ENCODE measurements around the gene LMX1B. TPM values are rescaled to one million over a fixed set of nuclear protein-coding genes. Genes with fewer than 3 reads are reported as not detected.

The LMX1B gene
- polyA plus RNA-seq, 1 of the 3 experiments (the other 2 are of a cell fraction): not detected

- Histone ChIP-seq H3K4me2 (no peak overlapping the region), H2AFZ (ENCODE audit: low read depth) (no peak overlapping the region), H3K79me2 (ENCODE audit: insufficient read depth) (no peaks in the 10 kb centered on the region), H3K36me3 (replicated peaks in 1 of 2; ENCODE audit: control insufficient read depth in 1 of 2, insufficient read depth in 2 of 2, low read length in 1 of 2) (no peaks in the 10 kb centered on the region), H3K9me3 (no peaks in the 10 kb centered on the region), H3K27me3 (ENCODE audit: insufficient read depth) (peaks cover 28% of the 10 kb centered on the region), H4K20me1 (ENCODE audit: insufficient read depth) (no peaks in the 10 kb centered on the region), H3K27ac (ENCODE audit: low read depth in 2 of 2, low read length in 1 of 2) (no peak overlapping the region), H3K9ac (no peak overlapping the region), H3K4me3 (ENCODE audit: low read depth in 2 of 2, low read length in 1 of 2) (no peak overlapping the region), H3K4me1 (ENCODE audit: control insufficient read depth in 1 of 2, insufficient read depth in 2 of 2, low read depth in 1 of 2, low read length in 1 of 2) (peaks cover 0 to 26% of the 10 kb centered on the region in 2 experiments; a peak in 1 of 4 replicates), H3K9me2 (no peaks in the 10 kb centered on the region), H3F3A (replicated peaks; ENCODE audit: insufficient read depth) (no peaks in the 10 kb centered on the region)
- WGBS (ENCODE audit: low lambda C conversion rate): 28% methylated on average over 15 of the region's 20 CpGs
- CTCF ChIA-PET: interaction anchor here (0.7 to 4.9 kb wide), 9 partner anchors 9 to 171 kb away, joined by 3 to 29 read pairs (median 5); no protein-coding TSS in a partner anchor
- DNase-seq: peak; percentile 70
- POLR2A ChIA-PET: no interaction called here
- TF ChIP-seq REST (IDR thresholded peaks at IDR 0.05; ENCODE audit: low read depth, low read length) (no peak), GATA2 (CRISPR knock-in tag; IDR thresholded peaks at IDR 0.05) (peak; percentile 25; the same call in 1 of the 2 replicates)
Observed at GRCh38 chr9:126671381-126671831, 57.7 kb downstream of the LMX1B start.

- POLR2A ChIA-PET: interaction anchor here (1.1 kb wide), 1 partner anchor 34 kb away, joined by 3 read pairs; no protein-coding TSS in a partner anchor
- Histone ChIP-seq H3K9ac (no peak overlapping the region), H3K4me3 (ENCODE audit: low read depth in 2 of 2, low read length in 1 of 2) (no peak overlapping the region), H3K79me2 (ENCODE audit: insufficient read depth) (no peaks in the 10 kb centered on the region), H2AFZ (ENCODE audit: low read depth) (no peak overlapping the region), H3F3A (replicated peaks; ENCODE audit: insufficient read depth) (no peaks in the 10 kb centered on the region), H3K9me3 (no peaks in the 10 kb centered on the region), H3K9me2 (no peaks in the 10 kb centered on the region), H3K4me1 (ENCODE audit: control insufficient read depth in 1 of 2, insufficient read depth in 2 of 2, low read depth in 1 of 2, low read length in 1 of 2) (peaks cover 0 to 25% of the 10 kb centered on the region in 2 experiments; a peak in 1 of 4 replicates), H3K27ac (ENCODE audit: low read depth in 2 of 2, low read length in 1 of 2) (no peak overlapping the region), H4K20me1 (ENCODE audit: insufficient read depth) (no peaks in the 10 kb centered on the region), H3K36me3 (replicated peaks in 1 of 2; ENCODE audit: control insufficient read depth in 1 of 2, insufficient read depth in 2 of 2, low read length in 1 of 2) (no peaks in the 10 kb centered on the region), H3K4me2 (no peak overlapping the region), H3K27me3 (ENCODE audit: insufficient read depth) (peaks cover 34% of the 10 kb centered on the region)
- no peak for DNase-seq
- TF ChIP-seq TAF1 (IDR thresholded peaks at IDR 0.05; ENCODE audit: borderline replicate concordance, low read depth, low read length) (no peak), MAX (IDR thresholded peaks at IDR 0.05; ENCODE audit: low read depth) (no peak), RXRA (IDR thresholded peaks at IDR 0.05; ENCODE audit: borderline replicate concordance, low read depth) (no peak), FOXM1 (IDR thresholded peaks at IDR 0.05; ENCODE audit: low read depth) (no peak)
- 63% methylated on average over 2 of the region's 6 CpGs for WGBS (ENCODE audit: low lambda C conversion rate)
- CTCF ChIA-PET: interaction anchor here (0.8 to 4.9 kb wide), 8 partner anchors 9 to 171 kb away, joined by 3 to 29 read pairs (median 6); no protein-coding TSS in a partner anchor
Observed at GRCh38 chr9:126671983-126672382, 58.3 kb downstream of the LMX1B start.

Measured in SK-N-SH (cell line).